Activated CD8-positive, alpha-beta memory T cell treated with anti-CD3 and anti-CD28 coated beads, Interleukin-2, amount 50 U/mL, for 1 hour (primary cell): ENCODE data around the gene JPH3.
"Not testable (repeated sequence)": the region's sequence is repeated elsewhere in the genome, so short reads cannot be mapped to it uniquely, and the experiment has no call there.

Experiments
- DNase-seq: peaks from one replicate; pipeline ENCODE4 v3.0.0-alpha.2; 2020; ENCODE audit errors: extremely low read depth

JPH3 gene

DNA sequence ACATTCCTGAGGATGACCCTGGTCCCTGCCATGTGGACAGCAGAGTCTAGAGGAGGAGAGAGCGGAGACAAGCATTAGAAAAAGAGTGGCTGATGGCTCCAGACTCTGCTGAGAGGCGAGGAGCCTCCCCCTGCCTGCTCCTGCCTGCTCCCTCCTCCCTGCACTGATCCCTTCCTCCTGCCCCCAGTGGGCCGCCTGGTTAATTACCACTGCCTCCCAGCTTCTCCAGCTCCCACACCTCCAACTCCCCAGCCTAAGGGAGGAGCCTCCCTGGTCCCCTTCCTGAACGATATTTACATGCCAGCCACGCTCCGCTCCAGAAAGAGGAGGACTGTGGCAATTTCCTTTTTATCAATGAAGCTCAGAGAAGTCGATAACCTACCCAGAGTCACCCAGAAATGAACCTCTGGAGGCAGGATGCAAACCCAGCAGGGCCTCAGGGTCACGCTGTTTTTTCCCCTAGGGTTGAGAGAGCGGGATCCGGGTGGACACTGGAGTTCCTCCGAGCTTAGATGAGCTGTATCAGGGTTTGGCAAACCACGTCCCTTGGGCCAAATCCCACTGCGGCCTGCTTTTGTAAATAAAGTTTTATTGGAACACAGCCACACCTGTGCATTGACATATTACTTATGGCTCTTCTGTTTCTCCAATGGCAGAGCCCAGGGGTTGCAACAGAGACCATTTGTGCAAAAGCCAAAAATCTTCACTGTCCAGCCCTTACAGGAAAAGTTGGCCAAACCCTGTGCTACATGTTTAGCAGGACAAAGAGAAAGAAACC is 27.1 kb upstream of the JPH3 start:
- no peak for DNase-seq

DNA sequence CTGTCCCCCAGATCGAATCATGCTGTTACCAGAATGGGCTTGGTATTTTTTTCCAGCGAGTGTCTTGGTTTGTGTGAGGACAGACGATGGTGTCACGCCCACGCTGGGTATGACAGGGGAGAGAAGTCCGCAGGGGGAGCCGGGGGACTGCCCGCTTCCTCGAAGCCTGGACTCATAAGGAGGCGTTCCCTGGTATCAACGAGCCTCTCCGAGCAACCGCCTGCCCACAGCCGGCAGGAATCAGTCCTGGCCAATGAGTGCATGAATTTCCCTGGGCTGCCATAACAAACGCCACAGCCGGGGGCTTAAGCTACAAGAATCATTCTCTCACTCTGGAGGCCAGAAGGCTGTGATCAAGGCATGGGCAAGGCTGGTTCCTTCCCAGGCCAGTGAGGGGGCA is 26.1 kb upstream of the JPH3 start:
- DNase-seq, result no peak

GRCh38 chr16:87578142-87578930 is 24.0 kb upstream of the JPH3 start:
- not testable (repeated sequence) for DNase-seq

- no peak for DNase-seq
These were observed 22.6 kb upstream of the JPH3 start for GRCh38 chr16:87579691-87580090.

DNA sequence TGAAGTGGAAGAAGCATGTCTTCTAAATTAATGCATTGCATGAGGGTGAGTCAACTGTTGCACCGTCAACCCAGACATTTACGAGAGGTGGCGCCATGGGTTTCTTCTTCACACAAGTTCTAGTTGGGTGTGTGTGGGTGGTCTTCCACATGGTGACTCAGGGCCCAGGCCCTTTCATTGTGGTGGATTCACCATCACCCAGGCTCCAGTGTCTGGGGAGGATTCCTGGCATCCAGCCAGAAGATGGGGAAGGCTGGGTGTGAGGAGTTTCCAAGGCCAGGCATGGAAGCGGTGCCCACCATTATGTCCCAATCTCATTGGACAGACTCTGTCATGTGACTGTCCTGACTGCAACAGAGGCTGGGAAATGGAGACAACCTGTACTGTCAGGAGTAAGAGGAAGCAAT is 21.4 kb upstream of the JPH3 start:
- DNase-seq, result no peak

GRCh38 chr16:87581857-87582215 is 20.5 kb upstream of the JPH3 start:
- no peak for DNase-seq

- DNase-seq, result no peak
These were observed 19.9 kb upstream of the JPH3 start for GRCh38 chr16:87582216-87582965.

- no peak for DNase-seq
These were observed 19.4 kb upstream of the JPH3 start for GRCh38 chr16:87582966-87583325.

- no peak for DNase-seq
These were observed 18.7 kb upstream of the JPH3 start for GRCh38 chr16:87583453-87584131.

DNA sequence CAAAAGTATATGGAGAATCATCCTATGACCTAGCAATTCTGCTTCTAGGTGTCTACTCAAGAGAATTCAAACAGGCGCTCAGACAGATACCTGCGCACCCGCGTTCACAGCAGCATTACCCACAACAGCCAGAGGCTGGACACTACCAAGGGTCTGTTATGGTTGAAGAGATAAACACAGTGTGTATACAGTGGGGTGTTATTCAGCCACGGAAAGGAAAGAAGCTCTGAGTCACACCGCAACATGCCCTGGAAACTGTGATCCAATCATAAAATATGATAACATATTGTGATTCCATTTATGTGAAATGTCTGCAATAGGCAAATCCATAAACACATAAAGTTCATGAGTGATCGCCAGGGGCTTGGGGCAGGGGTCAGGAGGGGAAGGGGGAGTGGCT is 18.0 kb upstream of the JPH3 start:
- DNase-seq, result no peak

DNA sequence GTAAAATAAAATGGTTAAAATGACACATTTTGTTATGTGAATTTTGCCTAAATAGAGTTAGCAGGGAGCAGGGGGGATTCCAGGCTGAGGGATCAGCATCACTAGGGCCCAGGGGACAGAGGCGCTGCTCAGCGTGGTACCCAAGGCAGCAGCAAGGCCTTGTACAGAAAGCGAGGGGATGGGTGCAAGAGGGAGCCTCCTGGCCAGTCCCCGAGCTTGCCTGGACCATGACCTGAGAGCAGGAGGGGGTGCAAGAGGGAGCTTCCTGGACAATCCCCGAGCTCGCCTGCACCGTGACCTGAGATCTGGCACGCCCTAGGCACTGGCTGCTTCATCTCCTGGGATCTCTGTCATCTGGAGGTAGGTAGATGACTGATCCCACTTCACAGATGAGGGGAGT is 17.3 kb upstream of the JPH3 start:
- no peak for DNase-seq

DNA sequence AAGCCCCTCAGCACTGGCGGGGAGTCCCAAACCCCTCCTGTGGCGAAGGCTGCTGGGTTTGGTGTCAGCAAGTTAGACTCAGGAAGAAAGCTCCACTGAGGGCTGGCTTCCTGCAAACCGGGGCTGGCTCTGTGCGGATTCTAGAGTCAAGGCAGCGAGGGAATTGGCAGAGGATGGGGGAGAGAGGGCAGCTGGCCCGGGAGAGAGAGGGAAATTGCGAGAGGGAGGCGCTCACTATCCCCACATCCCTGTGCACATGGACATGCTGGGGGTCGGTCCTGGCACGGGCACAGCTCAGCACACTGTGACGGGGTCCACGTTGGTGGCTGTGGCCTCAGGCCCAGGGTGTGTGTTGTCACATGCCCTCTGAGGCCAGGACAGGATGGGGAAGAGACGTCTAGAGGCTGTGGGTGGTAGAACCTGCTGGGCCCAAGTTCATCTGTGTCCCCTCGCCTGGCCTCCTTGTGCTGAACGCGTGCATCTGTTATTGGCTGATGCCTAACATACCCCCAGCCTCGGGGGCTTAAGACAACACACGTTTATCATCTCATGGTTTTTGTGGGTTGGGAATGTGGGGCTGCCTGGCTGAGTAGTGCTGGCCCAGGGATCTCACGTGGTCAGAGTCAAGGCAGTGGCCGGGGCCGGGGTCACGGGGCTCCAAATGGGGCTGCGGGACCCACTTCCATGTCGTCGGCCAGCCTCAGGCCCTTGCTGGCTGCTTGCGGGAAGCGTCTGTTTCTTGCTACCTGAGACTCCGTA is 16.7 kb upstream of the JPH3 start:
- no peak for DNase-seq

- DNase-seq, result no peak
These were observed 16.0 kb upstream of the JPH3 start for GRCh38 chr16:87586201-87586782.

GRCh38 chr16:87587636-87588035 is 14.7 kb upstream of the JPH3 start:
- DNase-seq, result no peak

DNA sequence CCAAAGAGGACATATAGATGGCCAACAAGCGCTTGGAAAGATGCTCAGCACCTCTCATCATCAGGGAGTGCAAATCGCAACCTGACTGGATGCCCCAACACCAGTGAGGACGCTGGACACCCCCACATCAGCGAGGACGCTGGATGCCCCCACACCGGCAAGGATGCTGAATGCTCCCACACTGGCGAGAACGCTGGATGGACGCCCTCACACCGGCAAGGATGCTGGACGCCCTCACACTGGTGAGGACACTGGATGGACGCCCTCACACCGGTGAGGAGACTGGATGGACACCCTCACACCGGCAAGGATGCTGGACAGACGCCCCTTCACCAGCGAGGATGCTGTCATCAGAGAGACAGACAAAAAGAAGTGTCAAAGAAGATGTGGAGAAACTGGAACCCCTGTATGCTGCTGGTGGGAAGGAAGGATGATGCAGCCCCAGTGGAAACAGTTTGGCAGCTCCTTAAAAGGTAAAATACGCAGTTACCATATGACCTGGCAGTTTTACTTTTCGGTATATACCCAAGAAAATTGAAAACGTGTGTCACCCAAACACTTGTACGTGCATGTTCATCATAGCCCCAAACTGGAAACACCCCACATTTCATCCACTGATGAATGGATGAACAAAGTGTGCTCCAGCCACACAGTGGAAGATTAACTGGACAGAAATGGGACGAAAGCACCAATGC is 10.1 kb upstream of the JPH3 start:
- no peak for DNase-seq

DNA sequence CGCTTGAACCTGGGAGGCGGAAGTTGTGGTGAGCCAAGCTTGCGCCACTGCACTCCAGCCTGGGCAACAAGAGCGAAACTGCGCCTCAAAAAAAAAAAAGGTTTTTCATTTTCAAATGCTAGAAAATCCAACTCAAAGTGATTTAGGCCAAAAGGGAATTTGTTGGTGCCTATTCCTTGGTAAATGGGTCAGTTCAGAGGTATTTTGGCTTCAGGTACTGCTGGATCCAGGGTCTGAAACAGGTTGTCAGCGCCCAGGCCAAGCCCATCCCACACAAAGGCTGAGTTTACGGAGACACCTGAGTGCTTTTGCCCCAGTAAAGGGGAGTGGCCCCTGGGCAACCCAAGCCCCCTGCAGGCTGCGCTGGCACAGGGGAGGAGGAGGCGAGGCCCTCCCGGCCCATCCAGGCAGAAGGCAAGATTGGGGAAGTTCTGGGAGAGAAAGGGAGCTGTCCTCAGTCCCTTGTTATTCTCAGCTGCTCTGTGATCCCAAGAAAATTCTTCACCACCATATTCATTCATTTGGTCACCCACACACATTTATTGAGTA is 8.5 kb upstream of the JPH3 start:
- DNase-seq, result no peak

GRCh38 chr16:87595712-87596111 is 6.6 kb upstream of the JPH3 start:
- no peak for DNase-seq

- DNase-seq, result no peak
These were observed 4.9 kb upstream of the JPH3 start for GRCh38 chr16:87597324-87597830.

DNA sequence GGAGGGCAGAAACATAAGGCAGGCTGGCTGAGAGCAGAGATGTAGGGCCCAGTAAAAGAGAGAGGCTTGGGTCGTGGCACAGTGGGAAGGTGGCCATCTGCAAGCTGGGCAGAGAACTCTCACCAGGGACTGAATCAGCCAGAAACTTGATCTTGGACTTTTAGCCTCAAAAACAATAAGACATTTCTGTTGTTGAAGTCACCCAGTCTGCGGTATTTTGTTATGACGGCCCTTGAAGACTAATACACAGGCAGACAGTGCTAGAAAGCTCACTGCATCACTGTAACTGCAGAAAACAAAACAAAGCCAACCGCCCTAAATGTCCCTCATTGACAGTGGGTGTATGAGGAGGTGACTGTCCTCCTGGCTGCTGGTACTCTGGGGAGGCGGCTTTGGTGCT is 3.9 kb upstream of the JPH3 start:
- no peak for DNase-seq

DNA sequence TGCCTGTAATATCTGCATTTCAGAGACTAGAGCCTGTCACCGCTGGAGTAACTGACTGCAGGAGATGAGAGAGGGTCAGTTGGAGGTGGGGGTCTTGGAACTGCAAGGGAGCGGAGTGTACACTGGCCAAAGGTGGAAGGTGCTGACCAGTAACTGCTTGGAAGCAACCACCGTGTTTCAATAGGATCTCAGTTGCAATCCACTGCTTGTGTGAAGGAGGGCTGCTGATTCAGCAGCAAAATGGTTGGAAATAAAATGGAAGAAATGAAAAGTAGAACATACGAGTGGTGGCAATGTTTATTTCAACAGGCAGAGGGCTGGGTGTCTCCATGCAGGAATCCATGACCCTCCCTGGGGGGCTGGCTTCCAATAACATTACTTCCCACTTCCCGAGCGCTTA is 2.1 kb upstream of the JPH3 start:
- DNase-seq, result no peak
